WI38 (cell line): ENCODE data around the gene PRUNE1.

ENCODE experiments used
- H3K4me3 ChIP-seq: 2 replicates; pipeline ENCODE4 v1.5.1; 2011; ENCODE audit warnings: low read depth, mild to moderate bottlenecking, control low read depth, low read length
- CTCF ChIP-seq: IDR thresholded peaks from 2 replicates; pipeline ENCODE4 v1.5.1; 2012; ENCODE audit warnings: low read depth, mild to moderate bottlenecking, control low read depth, low read length

PRUNE1 gene

GRCh38 chr1:150966011-150966410 lies 42.2 kb upstream of the PRUNE1 start:
- TF ChIP-seq CTCF: no peak
- H3K4me3 ChIP-seq: no peak overlapping the region

GRCh38 chr1:150967936-150968335 lies 40.3 kb upstream of the PRUNE1 start:
- TF ChIP-seq CTCF: no peak
- H3K4me3 ChIP-seq: no peak overlapping the region

GRCh38 chr1:150968491-150968890 lies 39.8 kb upstream of the PRUNE1 start:
- H3K4me3 ChIP-seq: no peak overlapping the region
- TF ChIP-seq CTCF: no peak

GRCh38 chr1:150969626-150970025 lies 38.6 kb upstream of the PRUNE1 start:
- no peak overlapping the region for H3K4me3 ChIP-seq
- no peak for TF ChIP-seq CTCF

- no peak for TF ChIP-seq CTCF
These were observed 37.3 kb upstream of the PRUNE1 start for GRCh38 chr1:150970808-150971582.

GRCh38 chr1:150971583-150972416 lies 36.4 kb upstream of the PRUNE1 start:
- peak overlapping the region; percentile 67 for H3K4me3 ChIP-seq

More at GRCh38 chr1:150970808-150971582, 37.3 kb upstream of the PRUNE1 start:
- H3K4me3 ChIP-seq: peak overlapping the region; percentile 67

More at GRCh38 chr1:150971583-150972416, 36.4 kb upstream of the PRUNE1 start:
- TF ChIP-seq CTCF: 0 out of 2 replicates have a peak, but pooled peaks have one; percentile 8
